DND-41 (cell line): ENCODE measurements around the gene SEMA3D.

ENCODE experiments used
- ATAC-seq: fragments of 200-7000 bp; cut with Tn5 transposase; 3 replicates; pipeline ENCODE4 v1.9.1; 2021; ENCODE audit warnings: low read depth; ENCODE audit not compliant: insufficient read depth
- DNase-seq: peaks from one replicate; pipeline ENCODE4 v3.0.0-alpha.2; 2020
- H2AFZ ChIP-seq: 2 replicates; pipeline ENCODE4 v1.6.0; 2012; ENCODE audit warnings: low read depth, low read length
- H3K27ac ChIP-seq: 2 replicates; pipeline ENCODE4 v1.5.1; 2012; ENCODE audit warnings: low read length, inconsistent platforms
- H3K27me3 ChIP-seq: fragments of 200-600 bp; sonication (generic); 2 replicates; pipeline ENCODE4 v1.6.0; 2012; ENCODE audit warnings: low read length, mild to moderate bottlenecking, inconsistent platforms; ENCODE audit not compliant: insufficient read depth, poor library complexity
- H3K36me3 ChIP-seq: 2 replicates; pipeline ENCODE4 v1.5.1; 2012; ENCODE audit warnings: low read length, inconsistent platforms; ENCODE audit not compliant: insufficient read depth
- H3K4me1 ChIP-seq: 2 replicates; pipeline ENCODE4 v1.5.1; 2012; ENCODE audit warnings: mild to moderate bottlenecking, low read length; ENCODE audit not compliant: insufficient read depth
- H3K4me2 ChIP-seq: 2 replicates; pipeline ENCODE4 v1.6.0; 2012; ENCODE audit warnings: mild to moderate bottlenecking, moderate library complexity, low read length, inconsistent platforms; ENCODE audit not compliant: insufficient read depth
- H3K4me3 ChIP-seq, 2 experiments: fragments of 200-600 bp in 1 of 2; shearing (Covaris generic) in 1 of 2; 2 replicates each; pipeline ENCODE4 v1.5.1; 2012 to 2016; ENCODE audit warnings: inconsistent platforms in 2 of 2, low read length in 2 of 2, mild to moderate bottlenecking in 2 of 2, low read depth in 1 of 2, moderate library complexity in 1 of 2
- H3K79me2 ChIP-seq: 2 replicates; pipeline ENCODE4 v1.6.0; 2012; ENCODE audit warnings: low read length, inconsistent platforms; ENCODE audit not compliant: insufficient read depth
- H3K9ac ChIP-seq: 2 replicates; pipeline ENCODE4 v1.6.0; 2012; ENCODE audit warnings: low read depth, mild to moderate bottlenecking, inconsistent platforms, low read length, moderate library complexity
- H3K9me3 ChIP-seq: 2 replicates; pipeline ENCODE4 v1.5.1; 2012; ENCODE audit warnings: low read length, moderate library complexity, mild to moderate bottlenecking, inconsistent platforms; ENCODE audit not compliant: insufficient read depth, severe bottlenecking
- H4K20me1 ChIP-seq: 2 replicates; pipeline ENCODE4 v1.6.0; 2012; ENCODE audit warnings: low read length; ENCODE audit not compliant: insufficient read depth
- EZH2 ChIP-seq: IDR thresholded peaks from 3 replicates; pipeline ENCODE4 v1.6.1; 2012; ENCODE audit warnings: borderline replicate concordance, low read depth, mild to moderate bottlenecking, moderate library complexity, low read length, inconsistent platforms; ENCODE audit not compliant: severe bottlenecking
- TF ChIP-seq, protein P1 (sequence below): IDR thresholded peaks from 2 replicates; pipeline ENCODE4 v1.5.1; 2012; ENCODE audit warnings: borderline replicate concordance, low read length, moderate library complexity, mild to moderate bottlenecking; ENCODE audit not compliant: poor library complexity, severe bottlenecking; ENCODE audit errors: extremely low read depth

SEMA3D gene

DNA sequence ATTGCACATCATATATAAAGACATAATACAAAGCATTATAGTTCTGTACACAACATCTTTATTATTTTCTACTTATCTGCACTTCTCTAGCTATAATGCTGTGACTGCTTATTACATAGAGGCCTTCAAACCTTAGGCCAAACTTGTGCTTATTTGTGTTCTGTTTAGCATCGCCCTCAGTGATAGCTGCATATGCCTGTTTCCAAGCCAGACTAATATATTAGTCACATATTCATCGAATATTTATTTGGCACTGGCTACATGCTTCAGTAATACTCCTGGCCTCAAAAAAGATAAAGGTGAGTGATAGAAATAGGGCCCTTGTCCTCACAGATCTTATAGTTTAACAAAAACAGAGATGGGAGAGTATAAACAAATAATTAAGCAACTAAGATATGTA lies 30.2 kb upstream of the SEMA3D start:
- Histone ChIP-seq H3K4me2 (no peak overlapping the region), H3K27ac (no peak overlapping the region), H2AFZ (no peak overlapping the region), H3K9me3 (no peaks in the 10 kb centered on the region), H3K79me2 (no peaks in the 10 kb centered on the region), H4K20me1 (no peaks in the 10 kb centered on the region), H3K36me3 (no peaks in the 10 kb centered on the region), H3K27me3 (no peaks in the 10 kb centered on the region), H3K4me1 (no peaks in the 10 kb centered on the region), H3K9ac (no peak overlapping the region), H3K4me3 (no peak overlapping the region)
- no peak for TF ChIP-seq EZH2
- TF ChIP-seq, protein P1, sequence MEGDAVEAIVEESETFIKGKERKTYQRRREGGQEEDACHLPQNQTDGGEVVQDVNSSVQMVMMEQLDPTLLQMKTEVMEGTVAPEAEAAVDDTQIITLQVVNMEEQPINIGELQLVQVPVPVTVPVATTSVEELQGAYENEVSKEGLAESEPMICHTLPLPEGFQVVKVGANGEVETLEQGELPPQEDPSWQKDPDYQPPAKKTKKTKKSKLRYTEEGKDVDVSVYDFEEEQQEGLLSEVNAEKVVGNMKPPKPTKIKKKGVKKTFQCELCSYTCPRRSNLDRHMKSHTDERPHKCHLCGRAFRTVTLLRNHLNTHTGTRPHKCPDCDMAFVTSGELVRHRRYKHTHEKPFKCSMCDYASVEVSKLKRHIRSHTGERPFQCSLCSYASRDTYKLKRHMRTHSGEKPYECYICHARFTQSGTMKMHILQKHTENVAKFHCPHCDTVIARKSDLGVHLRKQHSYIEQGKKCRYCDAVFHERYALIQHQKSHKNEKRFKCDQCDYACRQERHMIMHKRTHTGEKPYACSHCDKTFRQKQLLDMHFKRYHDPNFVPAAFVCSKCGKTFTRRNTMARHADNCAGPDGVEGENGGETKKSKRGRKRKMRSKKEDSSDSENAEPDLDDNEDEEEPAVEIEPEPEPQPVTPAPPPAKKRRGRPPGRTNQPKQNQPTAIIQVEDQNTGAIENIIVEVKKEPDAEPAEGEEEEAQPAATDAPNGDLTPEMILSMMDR = no peak
- ATAC-seq (no peak), DNase-seq (no peak)

DNA sequence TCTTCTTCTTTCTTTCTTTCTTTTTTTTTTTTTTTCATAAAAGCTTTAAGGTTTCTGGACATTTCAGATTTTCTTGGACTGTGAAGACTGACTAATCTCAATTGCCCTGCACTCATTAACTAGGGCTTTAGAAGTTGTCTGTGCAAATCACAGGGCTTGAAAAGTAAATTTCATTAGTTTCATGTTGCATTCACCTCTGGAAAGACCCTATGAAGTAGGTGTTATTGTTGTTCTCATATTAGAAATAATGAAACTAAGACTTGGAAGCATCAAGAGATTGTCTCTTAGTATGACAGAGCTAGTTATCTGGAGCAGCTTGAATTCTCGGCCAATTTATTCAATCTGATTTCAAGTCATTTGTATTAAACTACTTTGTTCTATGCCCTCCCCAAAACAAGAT lies 28.2 kb upstream of the SEMA3D start:
- no peak for DNase-seq

DNA sequence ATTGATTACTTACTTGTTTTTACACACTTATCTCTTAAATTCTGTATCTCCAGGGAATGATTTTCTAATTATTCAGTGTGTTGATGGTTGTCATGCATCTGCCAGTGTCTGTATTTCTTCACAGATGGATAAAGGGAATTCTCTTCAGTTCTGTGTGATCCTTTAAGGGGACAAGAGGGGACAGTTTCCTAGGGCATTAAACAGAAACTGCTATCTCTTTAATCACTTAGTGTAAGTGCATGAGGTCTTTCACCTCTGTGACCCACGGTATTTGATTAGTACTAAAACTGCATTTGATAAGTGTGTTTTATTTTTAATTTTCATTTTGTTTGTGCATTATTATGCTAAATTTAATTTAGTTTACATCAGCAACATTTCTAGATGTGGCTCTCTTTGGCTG lies 26.6 kb upstream of the SEMA3D start:
- DNase-seq = no peak
- TF ChIP-seq, protein P1 = no peak
- TF ChIP-seq EZH2 = no peak
- ATAC-seq = no peak
- Histone ChIP-seq H3K4me1 (no peaks in the 10 kb centered on the region), H3K4me3 (no peak overlapping the region), H3K79me2 (no peaks in the 10 kb centered on the region), H3K4me2 (no peak overlapping the region), H2AFZ (no peak overlapping the region), H3K27ac (no peak overlapping the region), H4K20me1 (no peaks in the 10 kb centered on the region), H3K9me3 (no peaks in the 10 kb centered on the region), H3K27me3 (no peaks in the 10 kb centered on the region), H3K9ac (no peak overlapping the region), H3K36me3 (no peaks in the 10 kb centered on the region)

More for the DNA sequence above, 28.2 kb upstream of the SEMA3D start:
- no peak for ATAC-seq
- Histone ChIP-seq H3K27ac (no peak overlapping the region), H4K20me1 (no peaks in the 10 kb centered on the region), H3K4me3 (no peak overlapping the region), H3K9ac (no peak overlapping the region), H3K79me2 (no peaks in the 10 kb centered on the region), H3K4me2 (no peak overlapping the region), H3K36me3 (no peaks in the 10 kb centered on the region), H3K27me3 (no peaks in the 10 kb centered on the region), H3K4me1 (no peaks in the 10 kb centered on the region), H2AFZ (no peak overlapping the region), H3K9me3 (no peaks in the 10 kb centered on the region)
- TF ChIP-seq EZH2 = no peak
- TF ChIP-seq, protein P1 = no peak

DNA sequence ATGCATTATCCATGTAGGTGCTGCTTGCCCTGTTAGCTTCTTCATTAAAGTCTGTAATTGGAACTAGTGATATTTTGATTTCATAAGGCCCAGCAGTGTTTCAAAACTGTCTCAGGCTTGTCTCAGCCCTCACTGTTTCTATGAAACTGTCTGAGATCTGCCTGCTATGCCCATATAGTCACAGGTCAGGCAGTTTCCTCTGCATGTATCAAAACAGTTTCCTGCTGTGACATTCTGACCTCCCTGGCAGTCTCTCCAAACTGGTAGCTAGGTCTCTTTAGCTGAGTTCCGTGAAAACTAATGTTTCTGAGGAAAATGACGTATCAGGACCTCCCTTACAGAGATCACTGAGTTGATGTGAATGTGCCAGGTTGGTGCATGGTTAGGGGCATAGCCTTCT lies 18.9 kb upstream of the SEMA3D start:
- no peak overlapping the region for H3K4me3 ChIP-seq
- no peak for DNase-seq
- no peaks in the 10 kb centered on the region for H3K9me3 ChIP-seq
- no peak for TF ChIP-seq EZH2
- TF ChIP-seq, protein P1 = no peak
- no peaks in the 10 kb centered on the region for H3K27me3 ChIP-seq
- no peaks in the 10 kb centered on the region for H3K4me1 ChIP-seq
- ATAC-seq = no peak
- H3K27ac ChIP-seq = no peak overlapping the region
- no peak overlapping the region for H3K4me2 ChIP-seq
- H3K79me2 ChIP-seq = no peaks in the 10 kb centered on the region
- H3K9ac ChIP-seq = no peak overlapping the region
- H2AFZ ChIP-seq = no peak overlapping the region
- no peaks in the 10 kb centered on the region for H3K36me3 ChIP-seq
- H4K20me1 ChIP-seq = no peaks in the 10 kb centered on the region
